ENCODE measurements around the gene OR6C65. TPM values are rescaled to one million over a fixed set of nuclear protein-coding genes. Genes with fewer than 3 reads are reported as not detected.

OR6C65 gene
- total RNA-seq, 1 experiment from 2014 or later = not detected

DNA sequence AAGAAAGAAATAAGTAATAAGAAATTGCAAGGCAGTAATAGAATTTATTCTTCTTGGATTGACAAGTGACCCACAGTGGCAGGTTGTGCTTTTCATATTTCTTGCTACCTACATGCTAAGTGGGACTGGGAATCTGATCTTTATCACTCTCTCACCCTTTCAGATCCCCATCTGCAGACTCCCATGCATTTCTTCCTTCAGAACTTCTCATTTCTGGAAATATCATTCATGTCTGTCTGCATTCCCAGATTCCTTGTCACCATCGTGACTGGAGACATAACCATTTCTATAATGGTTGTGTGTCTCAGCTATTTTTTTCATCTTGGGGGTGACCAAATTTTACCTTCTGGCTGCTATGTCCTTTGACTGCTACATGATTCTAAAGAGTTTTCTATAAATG lies 4.0 kb upstream of the OR6C65 start (continued):
- TF ChIP-seq, protein P1, sequence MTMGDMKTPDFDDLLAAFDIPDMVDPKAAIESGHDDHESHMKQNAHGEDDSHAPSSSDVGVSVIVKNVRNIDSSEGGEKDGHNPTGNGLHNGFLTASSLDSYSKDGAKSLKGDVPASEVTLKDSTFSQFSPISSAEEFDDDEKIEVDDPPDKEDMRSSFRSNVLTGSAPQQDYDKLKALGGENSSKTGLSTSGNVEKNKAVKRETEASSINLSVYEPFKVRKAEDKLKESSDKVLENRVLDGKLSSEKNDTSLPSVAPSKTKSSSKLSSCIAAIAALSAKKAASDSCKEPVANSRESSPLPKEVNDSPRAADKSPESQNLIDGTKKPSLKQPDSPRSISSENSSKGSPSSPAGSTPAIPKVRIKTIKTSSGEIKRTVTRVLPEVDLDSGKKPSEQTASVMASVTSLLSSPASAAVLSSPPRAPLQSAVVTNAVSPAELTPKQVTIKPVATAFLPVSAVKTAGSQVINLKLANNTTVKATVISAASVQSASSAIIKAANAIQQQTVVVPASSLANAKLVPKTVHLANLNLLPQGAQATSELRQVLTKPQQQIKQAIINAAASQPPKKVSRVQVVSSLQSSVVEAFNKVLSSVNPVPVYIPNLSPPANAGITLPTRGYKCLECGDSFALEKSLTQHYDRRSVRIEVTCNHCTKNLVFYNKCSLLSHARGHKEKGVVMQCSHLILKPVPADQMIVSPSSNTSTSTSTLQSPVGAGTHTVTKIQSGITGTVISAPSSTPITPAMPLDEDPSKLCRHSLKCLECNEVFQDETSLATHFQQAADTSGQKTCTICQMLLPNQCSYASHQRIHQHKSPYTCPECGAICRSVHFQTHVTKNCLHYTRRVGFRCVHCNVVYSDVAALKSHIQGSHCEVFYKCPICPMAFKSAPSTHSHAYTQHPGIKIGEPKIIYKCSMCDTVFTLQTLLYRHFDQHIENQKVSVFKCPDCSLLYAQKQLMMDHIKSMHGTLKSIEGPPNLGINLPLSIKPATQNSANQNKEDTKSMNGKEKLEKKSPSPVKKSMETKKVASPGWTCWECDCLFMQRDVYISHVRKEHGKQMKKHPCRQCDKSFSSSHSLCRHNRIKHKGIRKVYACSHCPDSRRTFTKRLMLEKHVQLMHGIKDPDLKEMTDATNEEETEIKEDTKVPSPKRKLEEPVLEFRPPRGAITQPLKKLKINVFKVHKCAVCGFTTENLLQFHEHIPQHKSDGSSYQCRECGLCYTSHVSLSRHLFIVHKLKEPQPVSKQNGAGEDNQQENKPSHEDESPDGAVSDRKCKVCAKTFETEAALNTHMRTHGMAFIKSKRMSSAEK (CRISPR knock-in tag; IDR thresholded peaks at IDR 0.05; ENCODE audit: borderline replicate concordance) = no peak
- TF ChIP-seq ELF4 (CRISPR knock-in tag; IDR thresholded peaks at IDR 0.05; ENCODE audit: low read depth) = no peak
- TF ChIP-seq, protein P2, sequence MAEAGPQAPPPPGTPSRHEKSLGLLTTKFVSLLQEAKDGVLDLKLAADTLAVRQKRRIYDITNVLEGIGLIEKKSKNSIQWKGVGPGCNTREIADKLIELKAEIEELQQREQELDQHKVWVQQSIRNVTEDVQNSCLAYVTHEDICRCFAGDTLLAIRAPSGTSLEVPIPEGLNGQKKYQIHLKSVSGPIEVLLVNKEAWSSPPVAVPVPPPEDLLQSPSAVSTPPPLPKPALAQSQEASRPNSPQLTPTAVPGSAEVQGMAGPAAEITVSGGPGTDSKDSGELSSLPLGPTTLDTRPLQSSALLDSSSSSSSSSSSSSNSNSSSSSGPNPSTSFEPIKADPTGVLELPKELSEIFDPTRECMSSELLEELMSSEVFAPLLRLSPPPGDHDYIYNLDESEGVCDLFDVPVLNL (CRISPR knock-in tag; IDR thresholded peaks at IDR 0.05; ENCODE audit: borderline replicate concordance, low read depth) = no peak
- TF ChIP-seq ZNF396 (CRISPR knock-in tag; IDR thresholded peaks at IDR 0.05; ENCODE audit: borderline replicate concordance) = no peak
- TF ChIP-seq TEAD1 (CRISPR knock-in tag; IDR thresholded peaks at IDR 0.05) = no peak
- no peak for TF ChIP-seq TEAD4 (CRISPR knock-in tag; IDR thresholded peaks at IDR 0.05)
- TF ChIP-seq, protein P3, sequence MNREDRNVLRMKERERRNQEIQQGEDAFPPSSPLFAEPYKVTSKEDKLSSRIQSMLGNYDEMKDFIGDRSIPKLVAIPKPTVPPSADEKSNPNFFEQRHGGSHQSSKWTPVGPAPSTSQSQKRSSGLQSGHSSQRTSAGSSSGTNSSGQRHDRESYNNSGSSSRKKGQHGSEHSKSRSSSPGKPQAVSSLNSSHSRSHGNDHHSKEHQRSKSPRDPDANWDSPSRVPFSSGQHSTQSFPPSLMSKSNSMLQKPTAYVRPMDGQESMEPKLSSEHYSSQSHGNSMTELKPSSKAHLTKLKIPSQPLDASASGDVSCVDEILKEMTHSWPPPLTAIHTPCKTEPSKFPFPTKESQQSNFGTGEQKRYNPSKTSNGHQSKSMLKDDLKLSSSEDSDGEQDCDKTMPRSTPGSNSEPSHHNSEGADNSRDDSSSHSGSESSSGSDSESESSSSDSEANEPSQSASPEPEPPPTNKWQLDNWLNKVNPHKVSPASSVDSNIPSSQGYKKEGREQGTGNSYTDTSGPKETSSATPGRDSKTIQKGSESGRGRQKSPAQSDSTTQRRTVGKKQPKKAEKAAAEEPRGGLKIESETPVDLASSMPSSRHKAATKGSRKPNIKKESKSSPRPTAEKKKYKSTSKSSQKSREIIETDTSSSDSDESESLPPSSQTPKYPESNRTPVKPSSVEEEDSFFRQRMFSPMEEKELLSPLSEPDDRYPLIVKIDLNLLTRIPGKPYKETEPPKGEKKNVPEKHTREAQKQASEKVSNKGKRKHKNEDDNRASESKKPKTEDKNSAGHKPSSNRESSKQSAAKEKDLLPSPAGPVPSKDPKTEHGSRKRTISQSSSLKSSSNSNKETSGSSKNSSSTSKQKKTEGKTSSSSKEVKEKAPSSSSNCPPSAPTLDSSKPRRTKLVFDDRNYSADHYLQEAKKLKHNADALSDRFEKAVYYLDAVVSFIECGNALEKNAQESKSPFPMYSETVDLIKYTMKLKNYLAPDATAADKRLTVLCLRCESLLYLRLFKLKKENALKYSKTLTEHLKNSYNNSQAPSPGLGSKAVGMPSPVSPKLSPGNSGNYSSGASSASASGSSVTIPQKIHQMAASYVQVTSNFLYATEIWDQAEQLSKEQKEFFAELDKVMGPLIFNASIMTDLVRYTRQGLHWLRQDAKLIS (CRISPR knock-in tag; IDR thresholded peaks at IDR 0.05; ENCODE audit: borderline replicate concordance) = no peak
- TF ChIP-seq, protein P4, sequence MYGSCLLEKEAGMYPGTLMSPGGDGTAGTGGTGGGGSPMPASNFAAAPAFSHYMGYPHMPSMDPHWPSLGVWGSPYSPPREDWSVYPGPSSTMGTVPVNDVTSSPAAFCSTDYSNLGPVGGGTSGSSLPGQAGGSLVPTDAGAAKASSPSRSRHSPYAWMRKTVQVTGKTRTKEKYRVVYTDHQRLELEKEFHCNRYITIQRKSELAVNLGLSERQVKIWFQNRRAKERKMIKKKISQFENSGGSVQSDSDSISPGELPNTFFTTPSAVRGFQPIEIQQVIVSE (CRISPR knock-in tag; IDR thresholded peaks at IDR 0.05; ENCODE audit: borderline replicate concordance) = no peak
- TF ChIP-seq, protein P5, sequence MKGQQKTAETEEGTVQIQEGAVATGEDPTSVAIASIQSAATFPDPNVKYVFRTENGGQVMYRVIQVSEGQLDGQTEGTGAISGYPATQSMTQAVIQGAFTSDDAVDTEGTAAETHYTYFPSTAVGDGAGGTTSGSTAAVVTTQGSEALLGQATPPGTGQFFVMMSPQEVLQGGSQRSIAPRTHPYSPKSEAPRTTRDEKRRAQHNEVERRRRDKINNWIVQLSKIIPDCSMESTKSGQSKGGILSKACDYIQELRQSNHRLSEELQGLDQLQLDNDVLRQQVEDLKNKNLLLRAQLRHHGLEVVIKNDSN (CRISPR knock-in tag; IDR thresholded peaks at IDR 0.05) = no peak
- TF ChIP-seq, protein P6, sequence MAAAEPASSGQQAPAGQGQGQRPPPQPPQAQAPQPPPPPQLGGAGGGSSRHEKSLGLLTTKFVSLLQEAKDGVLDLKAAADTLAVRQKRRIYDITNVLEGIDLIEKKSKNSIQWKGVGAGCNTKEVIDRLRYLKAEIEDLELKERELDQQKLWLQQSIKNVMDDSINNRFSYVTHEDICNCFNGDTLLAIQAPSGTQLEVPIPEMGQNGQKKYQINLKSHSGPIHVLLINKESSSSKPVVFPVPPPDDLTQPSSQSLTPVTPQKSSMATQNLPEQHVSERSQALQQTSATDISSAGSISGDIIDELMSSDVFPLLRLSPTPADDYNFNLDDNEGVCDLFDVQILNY (CRISPR knock-in tag; IDR thresholded peaks at IDR 0.05) = no peak
- no peak for TF ChIP-seq FOXK1 (CRISPR knock-in tag; IDR thresholded peaks at IDR 0.05)

DNA sequence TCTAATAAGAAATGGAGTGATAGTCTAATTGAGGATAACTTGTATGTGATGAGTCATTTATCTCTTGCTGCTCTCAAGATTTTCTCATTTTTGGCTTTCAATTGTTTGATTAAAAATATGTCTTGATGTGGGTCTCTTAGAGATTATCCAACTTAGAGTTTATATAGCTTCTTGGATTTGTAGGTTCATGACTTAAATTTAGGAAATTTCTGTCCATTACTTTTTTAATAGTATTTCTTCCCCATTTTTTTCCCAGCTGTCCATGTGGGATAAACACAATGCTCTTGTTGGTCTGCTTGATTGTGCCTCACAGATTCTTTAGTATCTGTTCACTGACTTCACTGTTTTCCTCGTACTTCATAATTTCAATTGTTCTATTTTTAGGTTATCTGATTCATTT lies 7.5 kb downstream of the OR6C65 start:
- CTCF ChIA-PET = no interaction called here
- DNase-seq (ENCODE audit: low spot score) (no peak), ATAC-seq (no peak)
- Mint-ChIP-seq H3K4me1 (no peaks in the 10 kb centered on the region), H3K9me3 (no peaks in the 10 kb centered on the region), H3K27me3 (ENCODE audit: low read depth) (no peaks in the 10 kb centered on the region), H3K4me3 (no peak overlapping the region), H3K36me3 (no peaks in the 10 kb centered on the region), H3K27ac (no peak overlapping the region)
- POLR2A ChIA-PET = no interaction called here
- TF ChIP-seq SMAD4 (CRISPR knock-in tag; IDR thresholded peaks at IDR 0.05) (no peak), NFYB (CRISPR knock-in tag; conservative IDR thresholded peaks at IDR 0.05; ENCODE audit: low read depth) (no peak), NFE2L1 (CRISPR knock-in tag; IDR thresholded peaks at IDR 0.05) (no peak)
- TF ChIP-seq, protein P7, sequence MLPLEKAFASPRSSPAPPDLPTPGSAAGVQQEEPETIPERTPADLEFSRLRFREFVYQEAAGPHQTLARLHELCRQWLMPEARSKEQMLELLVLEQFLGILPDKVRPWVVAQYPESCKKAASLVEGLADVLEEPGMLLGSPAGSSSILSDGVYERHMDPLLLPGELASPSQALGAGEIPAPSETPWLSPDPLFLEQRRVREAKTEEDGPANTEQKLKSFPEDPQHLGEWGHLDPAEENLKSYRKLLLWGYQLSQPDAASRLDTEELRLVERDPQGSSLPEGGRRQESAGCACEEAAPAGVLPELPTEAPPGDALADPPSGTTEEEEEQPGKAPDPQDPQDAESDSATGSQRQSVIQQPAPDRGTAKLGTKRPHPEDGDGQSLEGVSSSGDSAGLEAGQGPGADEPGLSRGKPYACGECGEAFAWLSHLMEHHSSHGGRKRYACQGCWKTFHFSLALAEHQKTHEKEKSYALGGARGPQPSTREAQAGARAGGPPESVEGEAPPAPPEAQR (CRISPR knock-in tag; IDR thresholded peaks at IDR 0.05) = no peak
- TF ChIP-seq, protein P8, sequence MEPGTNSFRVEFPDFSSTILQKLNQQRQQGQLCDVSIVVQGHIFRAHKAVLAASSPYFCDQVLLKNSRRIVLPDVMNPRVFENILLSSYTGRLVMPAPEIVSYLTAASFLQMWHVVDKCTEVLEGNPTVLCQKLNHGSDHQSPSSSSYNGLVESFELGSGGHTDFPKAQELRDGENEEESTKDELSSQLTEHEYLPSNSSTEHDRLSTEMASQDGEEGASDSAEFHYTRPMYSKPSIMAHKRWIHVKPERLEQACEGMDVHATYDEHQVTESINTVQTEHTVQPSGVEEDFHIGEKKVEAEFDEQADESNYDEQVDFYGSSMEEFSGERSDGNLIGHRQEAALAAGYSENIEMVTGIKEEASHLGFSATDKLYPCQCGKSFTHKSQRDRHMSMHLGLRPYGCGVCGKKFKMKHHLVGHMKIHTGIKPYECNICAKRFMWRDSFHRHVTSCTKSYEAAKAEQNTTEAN (CRISPR knock-in tag; IDR thresholded peaks at IDR 0.05) = no peak
- TF ChIP-seq, protein P9, sequence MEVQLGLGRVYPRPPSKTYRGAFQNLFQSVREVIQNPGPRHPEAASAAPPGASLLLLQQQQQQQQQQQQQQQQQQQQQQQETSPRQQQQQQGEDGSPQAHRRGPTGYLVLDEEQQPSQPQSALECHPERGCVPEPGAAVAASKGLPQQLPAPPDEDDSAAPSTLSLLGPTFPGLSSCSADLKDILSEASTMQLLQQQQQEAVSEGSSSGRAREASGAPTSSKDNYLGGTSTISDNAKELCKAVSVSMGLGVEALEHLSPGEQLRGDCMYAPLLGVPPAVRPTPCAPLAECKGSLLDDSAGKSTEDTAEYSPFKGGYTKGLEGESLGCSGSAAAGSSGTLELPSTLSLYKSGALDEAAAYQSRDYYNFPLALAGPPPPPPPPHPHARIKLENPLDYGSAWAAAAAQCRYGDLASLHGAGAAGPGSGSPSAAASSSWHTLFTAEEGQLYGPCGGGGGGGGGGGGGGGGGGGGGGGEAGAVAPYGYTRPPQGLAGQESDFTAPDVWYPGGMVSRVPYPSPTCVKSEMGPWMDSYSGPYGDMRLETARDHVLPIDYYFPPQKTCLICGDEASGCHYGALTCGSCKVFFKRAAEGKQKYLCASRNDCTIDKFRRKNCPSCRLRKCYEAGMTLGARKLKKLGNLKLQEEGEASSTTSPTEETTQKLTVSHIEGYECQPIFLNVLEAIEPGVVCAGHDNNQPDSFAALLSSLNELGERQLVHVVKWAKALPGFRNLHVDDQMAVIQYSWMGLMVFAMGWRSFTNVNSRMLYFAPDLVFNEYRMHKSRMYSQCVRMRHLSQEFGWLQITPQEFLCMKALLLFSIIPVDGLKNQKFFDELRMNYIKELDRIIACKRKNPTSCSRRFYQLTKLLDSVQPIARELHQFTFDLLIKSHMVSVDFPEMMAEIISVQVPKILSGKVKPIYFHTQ (CRISPR knock-in tag; IDR thresholded peaks at IDR 0.05) = no peak
